GM18498 (cell line): Measurements from ENCODE around the gene FBRSL1.
"Not testable (repeated sequence)": the region's sequence is repeated elsewhere in the genome, so short reads cannot be mapped to it uniquely, and the experiment has no call there.

Experiments used
- ATAC-seq: cut with Tn5 transposase; IDR thresholded peaks from one replicate; pipeline ENCODE4 v1.9.1; 2021; ENCODE audit warnings: mild to moderate bottlenecking, moderate library complexity; ENCODE audit not compliant: unreplicated experiment

Gene FBRSL1

DNA sequence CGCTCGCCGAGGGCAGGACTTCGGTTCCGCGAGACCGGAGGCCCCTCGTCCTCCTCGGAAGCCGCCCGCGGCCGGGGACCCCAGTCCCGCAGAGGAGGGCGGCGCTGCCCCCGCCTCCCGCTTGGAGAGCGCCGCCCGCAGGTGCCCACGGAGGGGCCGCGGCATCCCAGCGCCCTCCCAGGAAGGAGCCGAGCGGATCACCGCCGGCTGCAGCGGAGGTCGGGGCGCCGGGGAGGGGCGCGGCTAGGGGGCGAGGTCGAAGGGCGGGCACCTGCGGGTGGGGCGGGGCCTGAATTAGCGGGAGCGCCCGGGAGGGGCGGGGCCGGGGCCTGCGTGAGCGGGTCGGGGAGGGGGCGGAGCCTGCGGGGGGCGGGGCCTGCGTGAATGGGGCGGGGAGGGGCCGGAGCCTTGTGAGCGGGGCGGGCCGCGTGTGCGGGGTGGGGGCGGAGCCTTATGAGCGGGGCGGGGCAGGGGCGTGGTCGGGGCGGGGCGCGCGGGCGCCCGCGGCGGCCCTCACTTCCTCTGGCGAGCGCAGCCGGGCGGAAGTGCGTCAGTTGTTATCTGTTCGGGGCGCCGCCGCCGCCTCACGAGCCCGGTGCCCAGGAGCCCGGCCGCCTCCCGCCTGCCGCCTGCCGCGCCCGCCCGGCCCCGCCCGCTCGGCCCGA, at the start of gene FBRSL1:
TSS of gene FBRSL1 (plus strand) at position 550 of the 665 bp plus-strand sequence.
- peak; percentile 73 for ATAC-seq

DNA sequence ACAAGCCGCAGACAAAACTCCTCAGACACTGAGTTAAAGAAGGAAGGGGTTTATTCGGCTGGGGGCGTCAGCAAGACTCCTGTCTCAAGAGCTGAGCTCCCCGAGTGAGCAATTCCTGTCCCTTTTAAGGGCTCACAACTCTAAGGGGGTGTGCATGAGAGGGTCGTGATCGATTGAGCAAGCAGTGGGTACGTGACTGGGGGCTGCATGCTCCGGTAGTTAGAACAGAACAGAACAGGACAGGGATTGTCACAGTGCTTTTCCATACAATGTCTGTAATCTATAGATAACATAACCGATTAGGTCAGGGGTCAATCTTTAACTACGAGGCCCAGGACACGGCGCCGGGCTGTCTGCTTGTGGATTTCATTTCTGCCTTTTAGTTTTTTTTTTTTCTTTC, 49.5 kb upstream of the FBRSL1 start:
- ATAC-seq, result not testable (repeated sequence)

DNA sequence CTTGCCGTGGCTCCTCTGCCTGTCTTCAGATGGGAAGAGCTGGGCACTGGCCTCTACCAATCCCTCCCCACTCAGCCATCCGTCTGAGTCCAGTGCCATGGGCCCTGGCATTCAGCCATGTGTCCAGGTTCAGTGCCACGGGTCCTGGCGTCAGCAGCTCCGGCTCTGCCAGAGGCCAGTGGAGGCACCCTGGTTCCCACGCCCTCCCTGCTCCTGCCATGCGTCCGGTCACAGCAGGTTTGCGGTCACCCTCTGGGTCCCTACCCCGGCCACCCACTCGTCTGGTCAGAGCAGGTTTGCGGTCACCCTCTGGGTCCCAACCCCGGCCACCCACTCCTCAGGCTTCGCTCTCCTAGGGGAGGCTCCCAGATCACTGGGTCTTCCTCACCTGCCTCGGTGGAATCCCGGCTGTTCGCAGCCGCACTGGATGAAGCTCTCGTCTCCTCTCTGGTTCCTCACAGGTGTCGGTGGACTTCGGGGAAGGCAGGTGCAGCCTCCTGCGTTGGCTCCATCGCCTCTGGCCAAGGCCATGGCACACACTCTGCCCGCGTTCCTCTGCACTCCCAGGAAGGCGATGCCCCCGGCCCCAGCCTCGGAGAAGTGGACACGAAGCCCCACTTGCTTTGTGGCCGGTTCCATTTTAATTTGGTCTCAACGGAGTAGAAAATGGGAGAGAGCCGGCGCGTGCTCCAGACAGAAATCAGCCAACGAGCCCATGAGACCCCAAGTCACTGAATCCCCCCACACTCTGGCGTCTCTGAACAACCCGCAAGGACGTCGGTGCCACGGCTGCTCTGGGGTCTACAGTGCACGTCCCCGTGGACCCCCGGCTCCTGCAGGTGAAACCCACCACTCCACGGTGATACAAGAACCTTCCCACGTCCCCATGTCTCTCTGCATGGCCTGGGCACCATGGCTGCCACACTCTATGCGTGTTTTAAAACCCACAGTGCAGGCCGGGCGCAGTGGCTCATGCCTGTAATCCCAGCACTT, 47.8 kb upstream of the FBRSL1 start:
- no peak for ATAC-seq

DNA sequence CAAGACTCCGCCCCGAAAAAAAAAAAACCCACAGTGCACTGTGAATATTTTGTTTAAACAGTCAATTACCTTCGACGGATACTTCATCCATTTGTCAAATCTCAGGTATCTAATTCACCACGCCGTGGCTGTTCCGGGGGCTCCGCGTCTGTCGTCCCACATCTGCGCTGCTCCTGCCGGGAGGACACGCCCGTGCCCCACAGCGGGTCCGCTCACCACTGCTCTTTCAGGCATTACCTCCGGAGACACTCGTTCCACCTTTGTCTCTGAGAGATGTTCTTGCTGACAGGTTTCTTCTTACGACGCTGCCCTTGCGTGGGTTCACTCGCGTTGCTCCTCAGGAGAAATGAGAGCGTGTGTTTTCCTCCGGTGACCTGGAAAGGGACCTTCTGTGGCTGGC, 46.9 kb upstream of the FBRSL1 start:
- ATAC-seq, result no peak

DNA sequence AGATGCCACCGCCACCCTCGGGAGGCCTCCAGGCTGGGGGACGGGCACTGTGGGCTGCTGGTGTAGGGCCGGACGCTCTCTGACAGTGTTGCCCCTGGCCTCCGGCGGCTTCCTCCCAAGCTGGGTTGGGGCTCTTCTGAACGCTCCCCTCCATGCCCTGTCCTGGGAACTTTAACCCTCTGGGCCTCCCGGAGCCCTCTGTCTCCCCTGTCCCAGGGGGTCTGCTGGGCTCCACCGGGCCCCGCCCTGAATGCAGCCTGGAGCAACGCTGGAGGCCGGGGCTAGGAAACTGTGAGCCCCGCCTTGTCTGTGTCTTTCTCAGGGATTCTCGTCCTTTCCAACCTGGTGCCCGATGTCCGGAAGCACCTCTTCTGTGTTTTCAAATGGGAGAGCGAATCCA, 45.7 kb upstream of the FBRSL1 start:
- no peak for ATAC-seq

DNA sequence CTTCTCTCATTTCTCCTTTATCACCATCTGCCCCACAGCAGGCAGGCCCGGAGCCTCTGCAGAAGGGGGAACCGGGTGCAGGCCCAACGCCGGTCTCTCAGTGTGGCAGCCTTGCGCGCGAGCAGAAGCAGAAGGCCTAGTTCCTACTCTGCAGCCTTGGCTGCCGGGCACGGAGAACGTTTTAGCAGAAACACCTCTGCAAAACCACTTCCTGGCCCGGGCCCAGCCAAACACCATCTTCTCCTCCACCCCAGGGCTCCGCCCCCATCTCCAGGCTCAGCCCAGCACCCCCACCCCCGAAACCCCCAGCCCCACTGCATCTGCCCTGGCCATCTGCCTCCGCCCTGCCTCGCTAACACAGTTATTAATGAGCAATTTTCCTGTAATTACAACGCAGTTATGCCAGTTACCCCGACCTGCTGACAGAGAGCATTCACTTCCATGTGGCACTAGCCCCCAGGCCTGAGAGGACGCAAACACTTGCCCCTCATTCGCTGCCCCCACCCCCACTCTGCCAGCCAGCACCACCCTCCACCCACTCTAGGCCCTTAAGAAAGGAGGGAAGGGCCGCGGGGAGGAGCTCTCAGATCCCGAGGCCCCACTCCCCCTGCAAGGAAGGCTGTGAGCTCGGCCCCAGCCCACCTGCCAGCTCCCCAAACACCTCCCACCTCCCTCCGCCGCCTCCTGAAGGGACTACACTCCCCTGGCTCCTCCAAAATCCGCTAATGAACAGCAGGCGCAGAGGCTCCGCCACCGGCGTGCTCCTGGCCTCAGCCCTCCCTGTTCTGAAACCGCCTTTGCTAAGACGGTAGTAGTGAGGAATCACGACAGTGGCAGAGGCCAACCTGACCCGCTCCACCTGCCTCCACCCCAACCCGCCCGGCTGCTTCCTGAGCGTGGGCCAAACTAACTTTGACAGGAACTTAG, 44.7 kb upstream of the FBRSL1 start:
- ATAC-seq, result peak; percentile 57

DNA sequence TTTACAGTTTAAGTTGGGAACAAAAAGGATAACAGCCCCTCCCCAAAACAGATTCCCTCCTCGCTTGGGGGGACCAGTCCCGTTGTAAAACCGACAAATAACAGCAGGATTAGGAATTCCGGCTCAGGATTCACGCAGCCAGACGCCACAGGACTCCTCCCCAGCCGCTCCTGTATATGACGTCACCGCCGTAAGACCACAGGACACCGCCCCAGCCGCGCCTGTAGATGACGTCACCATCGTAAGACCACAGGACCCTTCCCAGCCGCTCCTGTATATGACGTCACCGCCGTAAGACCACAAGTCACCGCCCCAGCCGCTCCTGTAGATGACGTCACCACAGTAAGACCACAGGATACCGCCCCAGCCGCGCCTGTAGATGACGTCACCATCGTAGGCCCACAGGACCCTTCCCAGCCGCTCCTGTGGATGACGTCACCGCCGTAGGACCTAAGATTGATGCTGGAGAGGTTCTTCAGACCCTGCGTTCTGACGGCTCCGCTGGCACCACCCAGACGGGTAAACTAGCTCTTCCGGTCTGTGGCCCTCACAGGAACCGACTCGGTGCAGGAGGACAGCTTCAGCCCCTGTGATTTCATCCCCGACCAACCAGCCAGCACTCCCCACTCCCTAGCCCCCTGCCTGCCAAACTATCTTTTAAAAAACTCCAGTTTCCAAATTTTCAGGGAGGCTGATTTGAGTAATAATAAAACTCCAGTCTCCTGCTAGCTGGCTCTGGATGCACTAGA, 43.9 kb upstream of the FBRSL1 start:
- no peak for ATAC-seq

DNA sequence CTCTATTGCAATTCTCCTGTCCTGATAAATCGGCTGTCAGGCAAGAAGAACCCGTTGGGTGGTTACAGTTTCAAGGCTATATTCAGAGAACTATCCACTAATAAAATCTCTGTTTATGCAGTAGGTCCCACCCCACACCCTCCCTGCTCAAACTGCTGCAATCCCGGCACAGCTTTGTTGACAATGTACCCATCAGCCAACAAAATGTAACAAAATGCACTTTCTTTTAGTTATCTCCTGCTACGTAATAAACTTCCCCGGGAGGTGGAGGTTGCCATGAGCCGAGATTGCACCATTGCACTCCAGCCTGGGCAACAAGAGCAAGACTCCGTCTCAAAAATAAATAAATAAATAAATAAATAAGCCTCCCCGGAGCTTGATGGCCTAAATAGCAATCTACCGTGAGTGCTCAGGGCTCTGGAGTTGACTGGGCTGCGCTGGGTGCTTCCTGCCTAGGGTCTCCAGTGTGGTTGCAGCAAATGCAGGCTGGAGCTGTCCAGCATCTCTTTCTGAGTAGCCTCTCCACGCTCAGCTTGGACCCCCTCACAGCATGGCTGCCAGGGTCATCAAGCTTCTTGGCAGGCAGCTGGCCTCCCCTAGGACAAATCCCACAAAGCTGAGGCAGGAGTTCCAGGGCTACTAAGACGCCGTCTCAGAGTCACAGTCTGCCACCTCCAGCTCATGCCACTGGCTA, 43.2 kb upstream of the FBRSL1 start:
- no peak for ATAC-seq

DNA sequence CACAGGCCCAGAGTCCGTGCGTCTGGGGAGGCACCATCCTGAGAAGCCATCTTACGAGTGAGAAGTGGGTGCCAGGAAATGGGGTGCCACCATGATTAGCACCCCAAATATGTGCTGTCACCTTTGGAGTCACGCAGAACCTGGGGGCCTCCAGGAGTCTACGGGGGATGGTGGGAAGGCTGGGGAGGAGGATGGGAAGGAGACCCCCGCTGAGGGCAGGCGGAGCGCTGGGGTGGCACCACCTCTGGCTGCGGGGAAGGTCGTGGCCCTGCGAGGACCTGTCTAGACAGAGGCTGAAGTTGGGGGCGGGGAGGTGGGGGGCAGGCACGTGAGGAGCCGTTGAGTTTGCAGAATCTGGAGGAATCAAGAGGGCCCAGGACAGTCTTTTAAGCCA, 42.6 kb upstream of the FBRSL1 start:
- no peak for ATAC-seq

DNA sequence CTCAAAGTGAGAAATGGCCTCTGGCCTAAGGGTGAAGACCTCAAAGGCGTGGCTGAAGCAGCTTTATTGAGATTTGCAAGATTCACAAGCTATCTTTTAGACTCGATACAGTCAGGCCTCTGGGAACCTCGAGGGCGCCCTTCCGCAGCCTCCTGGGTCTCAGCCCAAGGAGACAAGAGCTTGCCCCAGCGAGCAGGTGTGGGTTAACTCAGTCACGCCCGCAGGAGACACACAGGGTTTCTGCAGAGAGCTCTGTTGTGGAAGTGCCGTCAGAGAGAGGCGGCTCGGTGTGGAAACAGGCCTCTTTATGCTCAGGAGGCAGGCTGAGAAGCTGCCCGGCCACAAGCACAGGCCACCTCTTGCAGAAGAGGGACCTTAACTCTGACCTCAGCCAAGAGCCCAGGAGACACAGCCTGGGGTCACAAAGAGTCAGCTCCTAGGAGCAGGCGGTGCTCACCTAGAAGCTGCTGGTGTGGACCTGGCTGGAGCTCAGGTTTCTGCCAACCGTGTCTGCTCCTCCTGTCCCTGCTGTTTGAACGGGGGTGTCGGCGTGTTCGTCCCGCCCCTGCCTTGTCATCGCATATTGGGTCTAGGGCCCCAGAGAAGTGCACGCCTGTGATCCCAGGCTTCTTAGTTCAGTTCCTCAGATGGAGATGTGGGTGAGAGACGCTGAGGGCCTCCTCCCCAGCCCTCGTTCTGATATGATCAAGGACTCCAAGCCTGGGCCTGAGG, 42.1 kb upstream of the FBRSL1 start:
- ATAC-seq, result no peak

DNA sequence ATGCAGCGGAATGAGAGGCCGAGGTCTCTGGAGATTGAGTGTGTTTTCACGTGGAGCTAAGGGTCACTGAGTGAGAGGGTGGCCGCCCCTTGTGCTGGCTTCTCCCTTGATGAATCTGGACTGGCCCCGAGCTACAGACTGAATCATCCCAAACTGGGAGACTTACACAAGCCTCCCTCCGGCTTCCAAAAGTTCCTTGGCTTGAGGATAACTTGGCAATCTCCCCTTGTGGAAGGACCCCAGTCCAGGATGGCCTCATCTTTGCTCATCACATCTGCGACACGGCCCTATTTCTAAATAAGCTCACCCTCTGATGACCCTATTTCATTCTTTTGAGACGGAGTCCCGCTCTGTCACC, 41.5 kb upstream of the FBRSL1 start:
- no peak for ATAC-seq

DNA sequence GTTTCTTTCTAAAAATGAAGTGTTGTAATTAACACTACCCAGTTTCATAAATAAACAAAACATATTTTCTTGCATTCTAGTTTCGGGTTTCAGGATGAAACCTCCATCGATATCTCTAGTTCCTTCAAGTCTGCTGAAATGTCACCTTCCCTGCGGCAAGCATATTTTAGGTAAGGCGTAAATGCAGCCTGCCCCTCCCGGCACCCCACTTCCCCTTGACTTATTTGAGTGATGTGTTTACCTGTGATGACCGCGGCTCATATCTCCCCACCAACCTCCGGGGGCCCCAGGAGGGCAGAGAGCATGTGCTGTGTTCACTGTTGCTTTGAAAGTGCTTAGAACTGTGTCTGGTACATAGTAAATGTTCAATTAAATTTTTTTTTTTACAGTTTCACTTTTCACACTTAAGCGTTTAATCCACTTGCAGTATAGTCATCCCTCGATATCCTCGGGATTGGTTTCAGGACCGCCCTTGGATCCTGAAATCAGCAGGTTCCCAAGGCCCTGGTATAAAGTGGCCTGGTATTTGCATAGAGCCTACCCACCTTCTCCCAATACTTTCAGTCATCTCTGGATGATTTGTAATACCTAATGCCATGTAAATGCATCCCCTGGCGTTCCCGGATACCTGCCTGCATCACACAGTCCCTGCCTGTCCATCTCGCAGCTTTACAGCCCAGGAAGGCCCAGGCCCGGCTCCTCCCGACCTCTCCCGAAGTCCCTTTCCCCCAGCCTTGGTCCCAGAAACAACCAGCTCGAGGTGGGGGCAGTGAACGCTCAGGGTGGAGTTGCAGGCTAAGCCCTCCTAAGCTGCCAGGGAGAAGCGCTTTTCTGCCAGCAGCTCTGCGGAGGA, 40.2 kb upstream of the FBRSL1 start:
- peak; percentile 75 for ATAC-seq

DNA sequence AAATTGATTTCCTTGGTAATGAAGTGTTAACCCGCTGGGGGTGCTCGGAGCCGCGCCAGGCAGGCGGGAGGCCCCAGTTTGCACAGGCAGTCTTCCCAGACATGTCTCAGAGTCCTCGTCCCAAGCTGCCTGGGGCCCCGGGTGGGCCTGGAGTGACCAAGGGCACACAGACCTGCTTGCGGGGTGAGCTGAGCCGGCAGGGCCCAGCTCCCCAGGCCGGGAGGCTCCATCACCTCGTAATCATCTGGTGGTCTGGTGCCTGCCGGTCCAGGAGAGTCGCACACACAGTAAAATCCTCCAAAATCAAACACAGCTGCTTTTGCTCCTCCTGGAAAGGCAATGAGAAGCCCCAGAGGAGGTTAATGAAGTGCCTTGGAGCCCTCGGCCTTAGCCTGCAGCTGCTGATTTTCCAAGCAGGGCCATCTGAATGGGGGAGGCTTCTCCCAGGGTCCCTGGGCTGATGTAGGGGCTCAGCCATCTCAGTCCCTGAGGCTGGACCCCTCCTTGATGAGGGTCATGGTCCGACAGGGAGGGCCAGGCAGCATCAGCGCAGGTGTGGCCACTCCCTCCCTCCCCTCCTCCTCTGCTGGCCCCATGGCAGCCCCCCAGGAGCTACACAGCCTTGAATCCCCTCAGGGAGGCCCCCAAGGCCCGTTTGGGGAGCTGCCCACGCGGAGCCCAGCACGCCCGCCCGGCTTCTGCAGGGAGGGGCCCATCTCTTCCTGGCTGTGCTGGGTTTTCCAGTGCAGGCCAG, 39.4 kb upstream of the FBRSL1 start:
- no peak for ATAC-seq

DNA sequence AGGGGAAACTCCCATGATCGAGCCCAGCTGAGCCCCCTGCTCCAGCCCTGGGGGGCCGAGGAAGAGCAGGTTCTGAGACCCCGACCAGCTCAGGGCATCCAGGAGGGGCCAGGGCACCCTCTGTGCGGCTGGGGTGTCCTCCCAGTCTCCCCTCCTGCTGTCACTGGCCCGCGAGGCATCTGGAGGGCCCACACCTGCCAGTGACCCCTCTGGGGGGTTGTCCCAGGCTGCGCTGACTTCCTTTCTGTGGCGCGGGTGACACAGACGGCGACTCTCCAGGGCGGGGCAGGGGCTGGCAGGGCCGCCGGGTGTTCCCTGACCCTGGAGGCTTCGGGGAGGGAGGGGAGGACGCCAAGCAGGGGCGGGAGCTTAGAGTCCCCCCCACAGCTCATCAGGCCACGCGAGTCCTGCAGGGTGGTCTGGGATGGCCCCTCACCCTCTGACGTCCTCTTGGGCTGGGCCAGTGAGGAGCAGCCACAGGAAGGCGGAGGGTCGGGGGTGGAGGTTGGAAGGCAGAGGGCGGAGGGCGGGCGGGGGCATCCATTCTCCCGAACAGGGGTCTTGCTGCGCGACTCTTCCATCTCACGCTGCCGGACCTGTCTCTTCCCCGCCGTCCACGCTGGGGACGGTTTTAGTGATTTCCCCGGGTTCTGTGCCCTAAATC, 38.6 kb upstream of the FBRSL1 start:
- ATAC-seq, result no peak

DNA sequence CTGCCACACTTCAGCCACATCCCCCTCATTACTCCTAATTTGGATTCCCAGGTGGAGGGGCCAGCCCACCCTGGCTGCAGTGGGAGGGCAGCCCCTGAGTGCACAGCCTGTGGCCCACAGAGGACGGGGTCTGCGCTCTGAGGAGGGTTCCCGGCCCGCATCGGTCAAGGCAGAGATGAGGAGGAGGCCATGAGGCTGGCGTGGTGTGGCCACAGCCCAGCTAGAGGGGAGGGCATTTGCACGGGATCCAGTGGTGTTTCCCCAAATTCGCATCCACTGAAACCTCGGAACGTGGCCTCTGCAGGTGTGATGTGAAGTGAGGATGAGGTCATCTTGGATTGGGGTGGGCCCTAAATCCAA, 38.1 kb upstream of the FBRSL1 start:
- ATAC-seq, result no peak

DNA sequence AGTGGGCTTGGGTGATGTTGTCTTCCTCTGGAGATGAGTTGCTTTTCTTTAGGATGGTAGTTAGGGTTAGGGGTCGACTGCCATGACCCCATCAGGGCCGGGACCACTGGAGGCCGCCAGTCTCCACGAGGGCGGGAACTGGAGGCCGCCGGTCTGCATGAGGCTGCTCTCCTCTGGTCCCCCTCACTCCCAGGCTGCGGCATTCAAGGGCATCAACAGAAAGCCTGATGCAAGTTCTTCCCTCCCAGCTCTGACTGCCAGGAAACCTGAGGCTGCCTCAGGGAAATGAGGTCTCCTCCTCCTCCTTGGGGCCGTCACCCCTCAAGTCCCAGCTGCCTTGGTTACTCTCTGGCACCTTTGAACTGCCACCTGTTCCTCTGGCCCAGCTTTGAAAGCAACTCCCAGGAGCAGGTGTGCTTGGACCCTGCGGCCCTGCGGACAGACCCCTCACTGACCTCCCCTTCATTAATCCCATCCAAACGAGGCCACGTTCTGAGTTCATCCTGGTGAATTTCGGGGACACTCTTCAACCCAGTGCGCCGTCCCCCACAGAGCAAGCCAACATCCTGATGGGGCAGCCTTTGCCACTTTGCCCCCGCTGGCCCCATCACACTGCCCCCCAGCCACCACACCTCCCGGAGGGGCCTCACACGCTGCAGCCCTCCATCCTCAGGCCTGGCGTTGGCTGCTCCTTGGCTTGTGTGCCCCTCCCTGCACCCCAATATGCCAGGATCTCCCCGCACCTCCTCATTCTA, 37.2 kb upstream of the FBRSL1 start:
- no peak for ATAC-seq
